Lung microvascular endothelial cell (primary cell): ENCODE measurements around the gene PDPN. TPM values are rescaled to one million over a fixed set of nuclear protein-coding genes. Genes with fewer than 3 reads are reported as not detected.

Experiments
- total RNA-seq: library from RNA; depleted of rRNA; stranded (reverse); fragments of >200 nt; gene quantifications from 2 replicates; pipeline ENCODE4 v1.2.1, GENCODE V29; 2014

Gene PDPN
- total RNA-seq, 1 donor from 2014 or later = 108 TPM

Other genes with a start within 250 kb of the PDPN start
- gene PRAMEF14, start 236.7 kb upstream of the PDPN start, total RNA-seq = not detected in 2 replicates
- gene PRAMEF19, start 211.9 kb upstream of the PDPN start, total RNA-seq = not detected in 2 replicates
- gene PRAMEF17, start 194.2 kb upstream of the PDPN start, total RNA-seq = not detected in 2 replicates
- gene PRAMEF20, start 173.4 kb upstream of the PDPN start, total RNA-seq = not detected in 2 replicates
- gene LRRC38, start 69.8 kb upstream of the PDPN start, total RNA-seq = 0.22 and 0.40 TPM in 2 replicates
- 5.7 and 10.3 TPM in 2 replicates for gene PRDM2, start 116.4 kb downstream of the PDPN start, total RNA-seq